GM13977 (cell line): ENCODE data around the gene ATP5F1A.

Experiments
- DNase-seq: peaks from one replicate; pipeline ENCODE4 v3.0.0; 2012; ENCODE audit warnings: low spot score
- in situ Hi-C: fragments of 300-500 bp; cut with MboI; formaldehyde crosslinking; loops from one replicate; pipeline ENCODE4 v1.12.0; 2022; ENCODE audit warnings: low sequenced_read_pairs, low pct_unique_long_range_greater_than_20kb, mixed read lengths, inconsistent platforms; ENCODE audit not compliant: unreplicated experiment
- TF ChIP-seq, protein P1 (sequence below): IDR thresholded peaks from 2 replicates; pipeline ENCODE4 v1.5.1; 2012; ENCODE audit warnings: mild to moderate bottlenecking, control low read depth; ENCODE audit not compliant: insufficient read depth; ENCODE audit errors: extremely low read depth, missing control alignments

The ATP5F1A gene

DNA sequence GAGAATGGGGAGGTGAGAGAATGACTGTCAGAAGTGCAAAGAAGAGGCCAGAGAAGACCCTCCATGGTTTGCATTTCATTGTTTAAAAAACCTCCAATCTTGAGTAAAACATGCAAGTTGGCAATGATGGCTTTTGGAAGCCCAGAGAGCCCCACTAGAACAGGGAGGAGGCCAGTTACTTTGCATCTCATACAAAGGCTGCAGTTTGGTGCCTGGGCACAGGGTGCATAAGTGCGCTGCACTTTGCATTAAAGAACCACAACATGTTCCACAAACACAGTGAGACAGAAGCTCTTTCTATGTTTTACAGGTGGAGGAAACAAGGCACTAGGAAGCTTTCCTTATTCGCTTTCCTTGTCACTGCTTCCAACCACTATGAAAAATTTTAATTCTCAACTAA, 51.4 kb downstream of the ATP5F1A start:
- TF ChIP-seq, protein P1, sequence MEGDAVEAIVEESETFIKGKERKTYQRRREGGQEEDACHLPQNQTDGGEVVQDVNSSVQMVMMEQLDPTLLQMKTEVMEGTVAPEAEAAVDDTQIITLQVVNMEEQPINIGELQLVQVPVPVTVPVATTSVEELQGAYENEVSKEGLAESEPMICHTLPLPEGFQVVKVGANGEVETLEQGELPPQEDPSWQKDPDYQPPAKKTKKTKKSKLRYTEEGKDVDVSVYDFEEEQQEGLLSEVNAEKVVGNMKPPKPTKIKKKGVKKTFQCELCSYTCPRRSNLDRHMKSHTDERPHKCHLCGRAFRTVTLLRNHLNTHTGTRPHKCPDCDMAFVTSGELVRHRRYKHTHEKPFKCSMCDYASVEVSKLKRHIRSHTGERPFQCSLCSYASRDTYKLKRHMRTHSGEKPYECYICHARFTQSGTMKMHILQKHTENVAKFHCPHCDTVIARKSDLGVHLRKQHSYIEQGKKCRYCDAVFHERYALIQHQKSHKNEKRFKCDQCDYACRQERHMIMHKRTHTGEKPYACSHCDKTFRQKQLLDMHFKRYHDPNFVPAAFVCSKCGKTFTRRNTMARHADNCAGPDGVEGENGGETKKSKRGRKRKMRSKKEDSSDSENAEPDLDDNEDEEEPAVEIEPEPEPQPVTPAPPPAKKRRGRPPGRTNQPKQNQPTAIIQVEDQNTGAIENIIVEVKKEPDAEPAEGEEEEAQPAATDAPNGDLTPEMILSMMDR = no peak
- in situ Hi-C loops = no loop called here
- no peak for DNase-seq

GRCh38 chr18:46046126-46046525, 52.0 kb downstream of the ATP5F1A start:
- in situ Hi-C loops = no loop called here
- TF ChIP-seq, protein P1 = no peak
- no peak for DNase-seq

DNA sequence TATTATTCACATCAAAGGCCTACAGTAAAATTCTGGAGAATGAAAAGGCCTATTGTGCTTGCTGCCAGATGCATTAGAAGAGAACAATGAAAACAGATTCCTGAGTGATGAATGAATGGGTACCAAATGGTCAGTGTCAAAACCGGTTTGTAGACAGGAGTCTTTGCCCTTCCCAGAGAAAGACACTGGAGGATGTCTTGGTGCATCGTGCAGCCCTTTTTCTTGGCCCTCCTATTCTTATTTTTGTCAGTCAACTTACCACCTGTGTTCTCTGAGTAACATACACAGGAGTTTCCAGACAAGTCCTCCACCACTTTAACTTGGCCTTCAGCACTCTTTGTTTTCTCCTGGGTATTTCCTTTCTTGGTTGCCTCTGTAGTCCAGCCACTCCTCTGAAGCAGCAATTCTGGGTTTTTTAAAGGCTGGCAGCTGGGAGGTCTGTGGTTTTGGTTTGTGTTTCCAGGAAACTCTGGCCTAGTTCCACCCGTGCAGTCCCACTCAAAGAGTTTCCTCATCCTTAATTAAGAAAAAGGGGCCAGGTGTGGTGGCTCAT, 55.4 kb downstream of the ATP5F1A start:
- no peak for DNase-seq
- TF ChIP-seq, protein P1 = no peak
- in situ Hi-C loops = no loop called here

DNA sequence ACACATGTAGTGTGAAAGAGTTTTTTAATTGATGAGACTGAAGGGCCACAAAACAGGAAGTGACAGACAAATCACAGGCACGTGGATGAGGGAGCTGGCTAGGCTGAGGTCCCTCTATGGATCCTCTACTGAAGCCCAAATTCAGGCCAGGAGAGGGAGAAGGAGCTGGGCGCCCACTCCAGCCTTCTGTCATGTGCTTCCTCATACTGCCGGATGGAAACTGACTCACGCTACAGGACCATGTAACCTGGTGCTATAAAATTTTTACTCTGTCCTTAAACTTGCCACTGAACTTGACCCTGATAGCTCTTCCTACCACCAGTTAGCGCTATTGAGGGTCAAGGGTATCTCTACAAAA, 57.4 kb downstream of the ATP5F1A start:
- in situ Hi-C loops = no loop called here
- DNase-seq = no peak
- TF ChIP-seq, protein P1 = no peak

GRCh38 chr18:46040033-46040746, 57.9 kb downstream of the ATP5F1A start:
- DNase-seq = no peak
- in situ Hi-C loops = no loop called here
- TF ChIP-seq, protein P1 = no peak

GRCh38 chr18:46037512-46038305, 60.4 kb downstream of the ATP5F1A start:
- in situ Hi-C loops = no loop called here
- TF ChIP-seq, protein P1 = no peak
- DNase-seq = no peak
